ENCODE measurements around the gene CSAD. TPM values are rescaled to one million over a fixed set of nuclear protein-coding genes. Genes with fewer than 3 reads are reported as not detected.

The CSAD gene
- total RNA-seq, 2 experiments from 2014 or later = 25.8 to 26.9 TPM

DNA sequence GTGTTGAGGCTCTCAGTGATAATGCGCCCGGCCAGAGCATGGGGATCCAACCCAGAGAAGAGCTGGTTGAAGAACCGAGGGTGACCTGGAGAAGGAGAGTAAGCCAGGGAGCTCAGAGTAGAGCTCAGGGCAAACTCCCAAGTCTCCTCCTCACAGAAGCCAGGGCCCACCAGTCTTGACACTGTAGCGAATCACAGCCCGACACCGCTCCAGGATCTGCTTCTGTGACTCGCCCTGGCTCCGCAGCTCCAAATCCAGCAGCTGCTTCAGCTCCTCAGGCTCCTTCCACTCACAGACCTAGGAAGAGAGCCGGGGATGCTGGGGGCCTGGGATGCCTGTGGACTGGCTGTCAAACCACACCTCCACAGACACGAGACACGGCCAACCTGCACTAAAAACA lies 8.4 kb downstream of the CSAD start:
- Histone ChIP-seq H3K4me3 (ENCODE audit: low read depth, low read length, poor library complexity, severe bottlenecking) (no peak overlapping the region), H3K27ac (ENCODE audit: low read depth, low read length, poor library complexity, severe bottlenecking) (no peak overlapping the region), H3K9me2 (ENCODE audit: insufficient read depth, low read length) (no peaks in the 10 kb centered on the region), H3K36me3 (ENCODE audit: insufficient read depth, low read length) (no peaks in the 10 kb centered on the region), H3K4me2 (ENCODE audit: low read length) (no peak overlapping the region), H3K79me2 (ENCODE audit: insufficient read depth, low read depth, low read length) (no peaks in the 10 kb centered on the region), H2AFZ (ENCODE audit: low read length) (no peak overlapping the region), H4K20me1 (ENCODE audit: insufficient read depth, low read length) (no peaks in the 10 kb centered on the region), H3K4me1 (ENCODE audit: insufficient read depth, low read length, poor library complexity, severe bottlenecking) (no peaks in the 10 kb centered on the region), H3K9me3 (ENCODE audit: low read length) (no peaks in the 10 kb centered on the region)
- ChIA-PET CTCF (ENCODE audit: unreplicated experiment) (no interaction called here), POLR2A (interaction anchor here (0.6 kb wide), 1 partner anchor 21 kb away, joined by 3 read pairs; no protein-coding TSS in a partner anchor)
- intact Hi-C loops (cut with micrococcal nuclease; ENCODE audit: unreplicated experiment) = no loop called here
- DNase-seq (ENCODE audit: low spot score) = no peak
- TF ChIP-seq, protein P1, sequence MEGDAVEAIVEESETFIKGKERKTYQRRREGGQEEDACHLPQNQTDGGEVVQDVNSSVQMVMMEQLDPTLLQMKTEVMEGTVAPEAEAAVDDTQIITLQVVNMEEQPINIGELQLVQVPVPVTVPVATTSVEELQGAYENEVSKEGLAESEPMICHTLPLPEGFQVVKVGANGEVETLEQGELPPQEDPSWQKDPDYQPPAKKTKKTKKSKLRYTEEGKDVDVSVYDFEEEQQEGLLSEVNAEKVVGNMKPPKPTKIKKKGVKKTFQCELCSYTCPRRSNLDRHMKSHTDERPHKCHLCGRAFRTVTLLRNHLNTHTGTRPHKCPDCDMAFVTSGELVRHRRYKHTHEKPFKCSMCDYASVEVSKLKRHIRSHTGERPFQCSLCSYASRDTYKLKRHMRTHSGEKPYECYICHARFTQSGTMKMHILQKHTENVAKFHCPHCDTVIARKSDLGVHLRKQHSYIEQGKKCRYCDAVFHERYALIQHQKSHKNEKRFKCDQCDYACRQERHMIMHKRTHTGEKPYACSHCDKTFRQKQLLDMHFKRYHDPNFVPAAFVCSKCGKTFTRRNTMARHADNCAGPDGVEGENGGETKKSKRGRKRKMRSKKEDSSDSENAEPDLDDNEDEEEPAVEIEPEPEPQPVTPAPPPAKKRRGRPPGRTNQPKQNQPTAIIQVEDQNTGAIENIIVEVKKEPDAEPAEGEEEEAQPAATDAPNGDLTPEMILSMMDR (conservative IDR thresholded peaks at IDR 0.05; ENCODE audit: low read length) = no peak
- TF ChIP-seq EZH2phosphoT487 (IDR thresholded peaks at IDR 0.05; ENCODE audit: borderline replicate concordance, low read depth, low read length) = no peak
- no TSS peak for BruUV-seq (replicated peaks)

DNA sequence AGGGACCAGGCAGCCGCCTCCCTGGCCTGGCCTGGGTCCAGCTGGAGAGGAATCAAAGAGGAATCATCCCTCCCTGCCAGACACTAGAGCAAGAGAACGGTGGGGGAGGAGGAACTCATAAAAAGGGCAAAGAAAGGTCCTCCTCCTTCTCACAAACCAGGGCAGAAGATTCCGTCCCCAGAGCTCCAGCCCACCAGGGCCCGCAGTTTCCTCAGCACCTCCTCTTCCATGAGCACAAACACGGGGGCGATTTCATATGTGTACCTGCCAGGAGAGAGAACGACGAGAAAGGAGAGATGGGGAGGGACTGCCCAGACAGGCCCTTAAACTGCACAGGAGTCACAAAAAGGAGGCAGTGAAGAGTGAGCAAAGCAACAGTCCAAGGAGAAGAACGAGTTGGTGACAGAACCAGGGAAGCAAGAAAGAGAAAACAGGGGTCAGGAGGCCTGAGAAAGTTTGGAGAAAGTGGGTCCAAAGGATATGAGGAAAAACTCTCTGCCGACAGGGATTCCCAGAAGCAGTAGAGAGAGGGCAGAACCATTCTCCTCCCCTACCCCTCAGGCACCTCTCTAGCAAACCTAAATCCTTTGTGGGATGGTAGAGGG lies 8.9 kb downstream of the CSAD start:
- H3K4me1 ChIP-seq (ENCODE audit: insufficient read depth, low read length, poor library complexity, severe bottlenecking) = no peaks in the 10 kb centered on the region
- H3K27ac ChIP-seq (ENCODE audit: low read depth, low read length, poor library complexity, severe bottlenecking) = no peak overlapping the region
- ChIA-PET POLR2A (interaction anchor here (0.6 kb wide), 1 partner anchor 20 kb away, joined by 3 read pairs; no protein-coding TSS in a partner anchor), CTCF (ENCODE audit: unreplicated experiment) (no interaction called here)
- H3K4me3 ChIP-seq (ENCODE audit: low read depth, low read length, poor library complexity, severe bottlenecking) = no peak overlapping the region
- no peaks in the 10 kb centered on the region for H3K36me3 ChIP-seq (ENCODE audit: insufficient read depth, low read length)
- no peaks in the 10 kb centered on the region for H3K9me3 ChIP-seq (ENCODE audit: low read length)
- no peak overlapping the region for H3K4me2 ChIP-seq (ENCODE audit: low read length)
- TF ChIP-seq, protein P1 (conservative IDR thresholded peaks at IDR 0.05; ENCODE audit: low read length) = no peak
- no peak for TF ChIP-seq EZH2phosphoT487 (IDR thresholded peaks at IDR 0.05; ENCODE audit: borderline replicate concordance, low read depth, low read length)
- BruUV-seq (replicated peaks) = no TSS peak
- no peak overlapping the region for H2AFZ ChIP-seq (ENCODE audit: low read length)
- no peaks in the 10 kb centered on the region for H3K9me2 ChIP-seq (ENCODE audit: insufficient read depth, low read length)
- H4K20me1 ChIP-seq (ENCODE audit: insufficient read depth, low read length) = no peaks in the 10 kb centered on the region
- H3K79me2 ChIP-seq (ENCODE audit: insufficient read depth, low read depth, low read length) = no peaks in the 10 kb centered on the region
- DNase-seq (ENCODE audit: low spot score) = no peak
- intact Hi-C loops (cut with micrococcal nuclease; ENCODE audit: unreplicated experiment) = no loop called here

DNA sequence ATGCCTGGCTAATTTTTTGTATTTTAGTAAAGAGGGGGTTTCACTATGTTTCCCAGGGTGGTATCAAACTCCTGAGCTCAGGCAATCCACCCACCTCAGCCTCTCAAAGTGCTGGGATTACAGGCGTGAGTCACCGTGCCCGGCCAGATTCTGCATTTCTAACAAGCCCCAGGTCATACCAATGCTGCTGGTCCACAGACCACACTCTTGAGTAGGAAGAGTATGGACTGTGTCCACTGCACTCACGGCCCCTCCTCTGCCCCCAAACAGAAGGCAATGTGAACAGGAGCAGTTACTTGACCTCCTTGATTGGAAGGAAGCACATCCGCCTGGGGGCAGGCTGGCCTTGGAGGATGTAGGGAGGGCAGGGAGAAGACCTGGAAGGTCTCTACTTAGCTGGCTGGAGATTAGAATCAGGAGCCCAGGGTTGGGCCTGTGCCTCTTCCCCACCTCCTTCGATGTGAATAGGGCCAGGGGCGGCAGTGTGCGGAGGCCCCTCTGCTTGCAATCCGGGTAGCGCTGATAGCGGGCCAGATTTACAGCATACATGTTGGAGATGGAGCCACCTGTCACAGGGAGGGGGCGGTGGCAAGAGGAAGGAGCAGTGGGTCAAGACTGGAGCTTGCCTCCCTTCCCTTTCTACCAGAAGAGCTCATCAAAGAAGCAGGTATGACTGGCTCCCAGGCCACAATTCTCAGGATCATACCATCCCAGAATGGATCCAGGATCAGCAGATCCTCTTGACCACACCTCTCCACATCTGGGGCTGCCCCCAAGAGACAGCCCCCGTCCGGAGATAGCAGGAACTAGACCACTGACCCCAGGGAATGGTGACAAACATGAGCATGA lies 9.6 kb downstream of the CSAD start:
- intact Hi-C loops (cut with micrococcal nuclease; ENCODE audit: unreplicated experiment) = no loop called here
- Histone ChIP-seq H2AFZ (ENCODE audit: low read length) (no peak overlapping the region), H3K9me3 (ENCODE audit: low read length) (no peaks in the 10 kb centered on the region), H3K4me1 (ENCODE audit: insufficient read depth, low read length, poor library complexity, severe bottlenecking) (no peaks in the 10 kb centered on the region), H3K79me2 (ENCODE audit: insufficient read depth, low read depth, low read length) (no peaks in the 10 kb centered on the region), H3K36me3 (ENCODE audit: insufficient read depth, low read length) (no peaks in the 10 kb centered on the region), H3K4me3 (ENCODE audit: low read depth, low read length, poor library complexity, severe bottlenecking) (no peak overlapping the region), H3K27ac (ENCODE audit: low read depth, low read length, poor library complexity, severe bottlenecking) (no peak overlapping the region), H4K20me1 (ENCODE audit: insufficient read depth, low read length) (no peaks in the 10 kb centered on the region), H3K9me2 (ENCODE audit: insufficient read depth, low read length) (no peaks in the 10 kb centered on the region), H3K4me2 (ENCODE audit: low read length) (no peak overlapping the region)
- ChIA-PET CTCF (ENCODE audit: unreplicated experiment) (no interaction called here), POLR2A (no interaction called here)
- TF ChIP-seq EZH2phosphoT487 (IDR thresholded peaks at IDR 0.05; ENCODE audit: borderline replicate concordance, low read depth, low read length) = no peak
- TF ChIP-seq, protein P1 (conservative IDR thresholded peaks at IDR 0.05; ENCODE audit: low read length) = no peak
- DNase-seq (ENCODE audit: low spot score) = no peak
- no TSS peak for BruUV-seq (replicated peaks)

Measured in OCI-LY7 (cell line).